NCI-H2196 (cell line): ENCODE measurements around the gene PROZ.
A peak's percentile ranks its signal among the peaks of the same experiment; 100 is the strongest.

ENCODE experiments used
- DNase-seq: peaks from one replicate; lab custom pipeline; 2025; ENCODE audit not compliant: unreplicated experiment; lab: John Stamatoyannopoulos, UW

The PROZ gene

GRCh38 chr13:113203507-113204377 lies 45.3 kb downstream of the PROZ start:
- DNase-seq: no peak

- no peak for DNase-seq
Measured at GRCh38 chr13:113204378-113204734, 45.9 kb downstream of the PROZ start.

GRCh38 chr13:113205428-113205931 lies 47.0 kb downstream of the PROZ start:
- DNase-seq: no peak

- no peak for DNase-seq
Measured at GRCh38 chr13:113207460-113207859, 49.0 kb downstream of the PROZ start.

- DNase-seq: no peak
Measured at GRCh38 chr13:113207890-113208420, 49.5 kb downstream of the PROZ start.

GRCh38 chr13:113208421-113209335 lies 50.2 kb downstream of the PROZ start, which contains the start of gene PCID2:
Gene PCID2, minus strand, starts transcription at chr13:113208669. Its CDS starts 35 bp downstream, at chr13:113208634.
- peak; percentile 82 for DNase-seq

GRCh38 chr13:113209336-113209758 lies 50.9 kb downstream of the PROZ start, which contains the start of gene CUL4A:
Gene CUL4A, plus strand, starts transcription at chr13:113209613. Its CDS starts 15 bp downstream, at chr13:113209628.
- DNase-seq: peak; percentile 58

GRCh38 chr13:113209759-113210421 lies 51.4 kb downstream of the PROZ start:
- DNase-seq: no peak

GRCh38 chr13:113210833-113211232 lies 52.4 kb downstream of the PROZ start:
- no peak for DNase-seq

GRCh38 chr13:113211774-113212173 lies 53.3 kb downstream of the PROZ start:
- no peak for DNase-seq

GRCh38 chr13:113216254-113217048 lies 58.0 kb downstream of the PROZ start:
- DNase-seq: peak; percentile 20

- DNase-seq: no peak
Measured at GRCh38 chr13:113218586-113218985, 60.1 kb downstream of the PROZ start.

- no peak for DNase-seq
Measured at GRCh38 chr13:113219256-113219940, 61.0 kb downstream of the PROZ start.

- DNase-seq: no peak
Measured at GRCh38 chr13:113220141-113220598, 61.7 kb downstream of the PROZ start.

GRCh38 chr13:113220877-113221276 lies 62.4 kb downstream of the PROZ start:
- DNase-seq: no peak
